ENCODE data around the gene OR6B3. TPM values are rescaled to one million over a fixed set of nuclear protein-coding genes. Genes with fewer than 3 reads are reported as not detected.

Gene OR6B3
- total and polyA plus RNA-seq, 9 of the 15 experiments (the other 6 are each of a cell fraction or from before 2014, with no cell fraction given): not detected

- TF ChIP-seq THRB (CRISPR knock-in tag; conservative IDR thresholded peaks at IDR 0.05) (no peak), FOXJ2 (tag; IDR thresholded peaks at IDR 0.05) (no peak), GMEB1 (CRISPR knock-in tag; IDR thresholded peaks at IDR 0.05) (no peak), ZKSCAN3 (CRISPR knock-in tag; IDR thresholded peaks at IDR 0.05) (no peak), ZNF561 (CRISPR knock-in tag; conservative IDR thresholded peaks at IDR 0.05) (no peak), WHSC1 (IDR thresholded peaks at IDR 0.05; ENCODE audit: low read length) (no peak), ZNF518B (CRISPR knock-in tag; IDR thresholded peaks at IDR 0.05) (no peak), ID3 (CRISPR knock-in tag; IDR thresholded peaks at IDR 0.05) (no peak), ID3 (tag; IDR thresholded peaks at IDR 0.05) (no peak), MBD2 (IDR thresholded peaks at IDR 0.05; ENCODE audit: borderline replicate concordance, low read depth) (no peak), ATF4 (CRISPR knock-in tag; IDR thresholded peaks at IDR 0.05) (no peak), ARID2 (IDR thresholded peaks at IDR 0.05) (no peak), LEF1 (IDR thresholded peaks at IDR 0.05) (no peak), SRF (CRISPR knock-in tag; IDR thresholded peaks at IDR 0.05) (no peak)
- H3K27ac ChIP-seq (ENCODE audit: extremely low read depth, low read depth, low read length): no peak overlapping the region
- no peak overlapping the region for H3K4me3 ChIP-seq
- H3K9me1 ChIP-seq (ENCODE audit: control insufficient read depth, insufficient read depth, low read length): no peaks in the 10 kb centered on the region
- no peak overlapping the region for H3K4me2 ChIP-seq (ENCODE audit: insufficient read depth, low read length)
- ChIA-PET POLR2A (no interaction called here), CTCF (ENCODE audit: low intra/inter-chr PET ratio) (no interaction called here)
- FAIRE-seq (no peak), DNase-seq (ENCODE audit: extremely low read depth in 1 of 4, low spot score in 3 of 4) (no peak), ATAC-seq (no peak)
- no peak overlapping the region for H2AFZ ChIP-seq (ENCODE audit: low read depth, low read length)
- no peaks in the 10 kb centered on the region for H4K20me1 ChIP-seq (replicated peaks; ENCODE audit: control insufficient read depth, insufficient read depth, low read length)
- no peaks in the 10 kb centered on the region for H3K9me3 ChIP-seq (replicated peaks; ENCODE audit: control insufficient read depth, insufficient read depth, low read depth, low read length)
- WGBS (ENCODE audit: insufficient coverage, low coverage, missing lambda C conversion rate): 0% methylated on average over 6 of the region's 6 CpGs
- in situ Hi-C loops (cut with MboI): no loop called here
- BruUV-seq (replicated peaks): no TSS peak
- no peaks in the 10 kb centered on the region for H3K36me3 ChIP-seq (ENCODE audit: control insufficient read depth, insufficient read depth, low read length)
- H3K4me1 ChIP-seq (replicated peaks in 1 of 2; ENCODE audit: control insufficient read depth in 2 of 2, insufficient read depth in 2 of 2, low read length in 2 of 2): no peaks in the 10 kb centered on the region
- no peak overlapping the region for H3K9ac ChIP-seq (ENCODE audit: insufficient read depth in 1 of 2, low read depth in 2 of 2, low read length in 2 of 2)
- intact Hi-C loops (cut with micrococcal nuclease): no loop called here
- no peaks in the 10 kb centered on the region for H3K79me2 ChIP-seq (ENCODE audit: control insufficient read depth, insufficient read depth, low read length)
- peaks cover 9 to 43% of the 10 kb centered on the region in 2 experiments; a peak in 4 of 5 replicates for H3K27me3 ChIP-seq (ENCODE audit: control insufficient read depth in 2 of 2, insufficient read depth in 2 of 2, low read length in 2 of 2)
Measured at GRCh38 chr2:240041363-240041762, 12.0 kb downstream of the OR6B3 start.
